Stimulated activated CD8-positive, alpha-beta memory T cell treated with anti-CD3 and anti-CD28 coated beads, Interleukin-4, amount 100 ng/mL, for 4 hours (primary cell): ENCODE results near the gene SCLT1.
"Not testable (repeated sequence)": the region's sequence is repeated elsewhere in the genome, so short reads cannot be mapped to it uniquely, and the experiment has no call there.

Experiments
- DNase-seq, 2 donors: peaks; one replicate each; pipeline ENCODE4 v3.0.0-alpha.2; 2020; ENCODE audit warnings: low read depth in 2 of 2, low spot score in 1 of 2

SCLT1 gene

GRCh38 chr4:129093191-129093920 lies at the start of gene SCLT1:
Gene SCLT1 (minus strand): TSS chr4:129093539. CDS start chr4:129093103, 436 bp downstream.
- DNase-seq: peak; percentile 89

GRCh38 chr4:129140521-129140920 lies 47.2 kb upstream of the SCLT1 start:
- no peak for DNase-seq

GRCh38 chr4:129138810-129139496 lies 45.6 kb upstream of the SCLT1 start:
- DNase-seq: no peak

- DNase-seq: no peak
These were observed 43.1 kb upstream of the SCLT1 start for GRCh38 chr4:129136433-129136832.

- no peak for DNase-seq
These were observed 38.0 kb upstream of the SCLT1 start for GRCh38 chr4:129131343-129131742.

GRCh38 chr4:129129143-129129542 lies 35.8 kb upstream of the SCLT1 start:
- no peak for DNase-seq

GRCh38 chr4:129126614-129127013 lies 33.3 kb upstream of the SCLT1 start:
- not testable (repeated sequence) for DNase-seq

- no peak for DNase-seq
These were observed 24.4 kb upstream of the SCLT1 start for GRCh38 chr4:129117705-129118104.

- DNase-seq: no peak
These were observed 20.6 kb upstream of the SCLT1 start for GRCh38 chr4:129113919-129114318.

- DNase-seq: no peak
These were observed 20.1 kb upstream of the SCLT1 start for GRCh38 chr4:129113434-129113833.

- DNase-seq: no peak
These were observed 18.6 kb upstream of the SCLT1 start for GRCh38 chr4:129111919-129112318.

- no peak for DNase-seq
These were observed 17.6 kb upstream of the SCLT1 start for GRCh38 chr4:129110931-129111330.

GRCh38 chr4:129109965-129110824 lies 16.9 kb upstream of the SCLT1 start:
- no peak for DNase-seq

GRCh38 chr4:129098531-129099001 lies 5.2 kb upstream of the SCLT1 start:
- DNase-seq: no peak

- DNase-seq: peak; percentile 52 to 54
These were observed 2.6 kb upstream of the SCLT1 start, which contains the start of gene C4orf33 for GRCh38 chr4:129095811-129096454. Gene C4orf33 (plus strand): TSS chr4:129096152. CDS start chr4:129102611, 6,459 bp downstream.

- no peak for DNase-seq
These were observed 1.0 kb upstream of the SCLT1 start for GRCh38 chr4:129094347-129094746.

- no peak for DNase-seq
These were observed 628 bp downstream of the SCLT1 start for GRCh38 chr4:129092631-129093190.

GRCh38 chr4:129087516-129087915 lies 5.8 kb downstream of the SCLT1 start:
- no peak for DNase-seq

- DNase-seq: no peak
These were observed 7.9 kb downstream of the SCLT1 start for GRCh38 chr4:129085472-129085871.

GRCh38 chr4:129082302-129082701 lies 11.0 kb downstream of the SCLT1 start:
- no peak for DNase-seq

GRCh38 chr4:129080129-129080528 lies 13.2 kb downstream of the SCLT1 start:
- DNase-seq: no peak
